ENCODE measurements around the gene PCNX2. TPM values are rescaled to one million over a fixed set of nuclear protein-coding genes. Genes with fewer than 3 reads are reported as not detected.

PCNX2 gene
- total and polyA plus RNA-seq, 8 donors = 5.5 to 25.9 (median 8.7) TPM

DNA sequence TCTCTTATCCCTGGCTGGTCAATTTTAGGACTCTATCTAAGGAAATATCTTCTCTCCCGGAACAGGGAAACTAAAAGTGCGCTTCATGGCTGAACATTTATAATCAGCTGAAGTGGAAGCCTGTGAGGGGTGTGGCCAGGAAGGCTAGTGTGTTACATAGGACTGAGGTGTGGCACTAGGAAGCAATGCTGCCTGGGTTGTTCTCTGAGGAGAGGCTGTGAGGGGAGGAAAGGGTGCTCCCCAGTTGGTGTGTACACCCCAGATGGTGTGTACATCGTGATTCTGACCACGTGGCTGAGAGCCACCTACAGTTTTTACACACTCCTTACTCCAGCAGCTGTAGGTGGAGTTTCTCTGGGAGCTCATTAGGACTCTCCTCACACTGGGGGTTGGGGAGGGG is 328.9 kb downstream of the PCNX2 start:
- FAIRE-seq (no peak), ATAC-seq (peak; percentile 68 to 76 (median 72)), DNase-seq (no peak)
- H3K4me3 ChIP-seq = no peak overlapping the region
- H3K27ac ChIP-seq = no peak overlapping the region
- intact Hi-C loops (cut with DNase I) = no loop called here
- no peaks in the 10 kb centered on the region for H3K27me3 ChIP-seq
- peaks cover 0 to 10% (median 0%) of the 10 kb centered on the region in 3 donors for H3K36me3 ChIP-seq
- peaks cover 0 to 7% (median 0%) of the 10 kb centered on the region in 3 donors for H3K4me1 ChIP-seq
- H3K9me3 ChIP-seq = no peaks in the 10 kb centered on the region
- no peak for TF ChIP-seq CTCF (IDR thresholded peaks at IDR 0.05)
- 26 to 43% methylated on average over 4 of the region's 4 CpGs for WGBS, 2 donors

- FAIRE-seq = no peak
- TF ChIP-seq CTCF (IDR thresholded peaks at IDR 0.05) = no peak
- H3K9me3 ChIP-seq = no peaks in the 10 kb centered on the region
- H3K4me3 ChIP-seq = no peak overlapping the region
- H3K36me3 ChIP-seq = peaks cover 0 to 10% (median 0%) of the 10 kb centered on the region in 3 donors
- H3K4me1 ChIP-seq = peaks cover 0 to 7% (median 0%) of the 10 kb centered on the region in 3 donors
- H3K27me3 ChIP-seq = no peaks in the 10 kb centered on the region
- ATAC-seq = no peak
- 92 to 96% methylated on average over 6 of the region's 6 CpGs for WGBS, 2 donors
- no peak overlapping the region for H3K27ac ChIP-seq
- DNase-seq = no peak
- intact Hi-C loops (cut with DNase I) = no loop called here
Measured at GRCh38 chr1:232965912-232966217, 329.7 kb downstream of the PCNX2 start.

- no peak for TF ChIP-seq CTCF (IDR thresholded peaks at IDR 0.05)
- Histone ChIP-seq H3K27ac (no peak overlapping the region), H3K36me3 (peaks cover 0 to 9% (median 0%) of the 10 kb centered on the region in 3 donors), H3K4me1 (peaks cover 0 to 7% (median 0%) of the 10 kb centered on the region in 3 donors), H3K9me3 (no peaks in the 10 kb centered on the region), H3K4me3 (no peak overlapping the region), H3K27me3 (no peaks in the 10 kb centered on the region)
- FAIRE-seq (no peak), DNase-seq (no peak), ATAC-seq (no peak)
- intact Hi-C loops (cut with DNase I) = no loop called here
- 91 to 95% methylated on average over 10 of the region's 10 CpGs for WGBS, 2 donors
Measured at GRCh38 chr1:232965124-232965911, 330.2 kb downstream of the PCNX2 start.

DNA sequence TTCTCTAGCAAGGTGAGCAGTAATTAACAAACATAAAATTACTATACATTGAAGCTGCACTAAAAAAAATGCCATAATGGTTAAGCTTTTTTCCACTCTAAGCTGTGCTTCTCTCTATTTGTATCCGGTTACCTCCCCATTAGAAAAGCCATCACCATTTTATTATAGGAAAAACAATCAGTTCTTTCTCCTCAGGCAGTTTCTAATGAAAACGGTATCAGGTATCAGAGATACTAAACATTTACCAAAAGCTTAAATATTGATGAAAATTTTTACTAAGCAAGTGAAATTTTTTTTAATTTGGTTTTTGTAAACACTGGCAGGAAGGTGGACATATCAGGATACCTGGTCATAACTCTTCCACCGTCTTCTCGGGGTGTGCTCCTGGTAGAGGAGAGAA is 330.9 kb downstream of the PCNX2 start:
- Histone ChIP-seq H3K9me3 (no peaks in the 10 kb centered on the region), H3K4me1 (peaks cover 0 to 7% (median 0%) of the 10 kb centered on the region in 3 donors), H3K27ac (no peak overlapping the region), H3K27me3 (no peaks in the 10 kb centered on the region), H3K4me3 (no peak overlapping the region), H3K36me3 (peaks cover 0 to 6% (median 0%) of the 10 kb centered on the region in 3 donors)
- no peak for DNase-seq
- intact Hi-C loops (cut with DNase I) = no loop called here
- FAIRE-seq = no peak
- no peak for TF ChIP-seq CTCF (IDR thresholded peaks at IDR 0.05)
- 87 to 92% methylated on average over 4 of the region's 4 CpGs for WGBS, 2 donors
- no peak for ATAC-seq
